GM08714 (cell line): ENCODE data around the gene SYNPO2.
"Not testable (repeated sequence)": the region's sequence is repeated elsewhere in the genome, so short reads cannot be mapped to it uniquely, and the experiment has no call there.

Experiments
- H3K4me3 ChIP-seq: fragments of 200-500 bp; sonication (Bioruptor generic); 2 replicates; pipeline ENCODE4 v1.5.1; 2014; ENCODE audit warnings: mild to moderate bottlenecking, low read length, inconsistent platforms
- ZNF274 ChIP-seq: IDR thresholded peaks from 2 replicates; pipeline ENCODE4 v1.6.1; 2012; ENCODE audit warnings: mild to moderate bottlenecking, low read depth, low read length

Gene SYNPO2

GRCh38 chr4:118987959-118988634 is 99.4 kb downstream of the SYNPO2 start:
- no peak overlapping the region for H3K4me3 ChIP-seq
- no peak for TF ChIP-seq ZNF274

- no peak for TF ChIP-seq ZNF274
- H3K4me3 ChIP-seq, result no peak overlapping the region
Observed at GRCh38 chr4:118988635-118988972, 100.0 kb downstream of the SYNPO2 start.

- no peak for TF ChIP-seq ZNF274
- no peak overlapping the region for H3K4me3 ChIP-seq
Observed at GRCh38 chr4:118989098-118990080, 100.7 kb downstream of the SYNPO2 start.

- no peak for TF ChIP-seq ZNF274
- no peak overlapping the region for H3K4me3 ChIP-seq
Observed at GRCh38 chr4:118991686-118992085, 103.0 kb downstream of the SYNPO2 start.

- TF ChIP-seq ZNF274, result no peak
- H3K4me3 ChIP-seq, result no peak overlapping the region
Observed at GRCh38 chr4:118992149-118992548, 103.5 kb downstream of the SYNPO2 start.

GRCh38 chr4:118993333-118993732 is 104.7 kb downstream of the SYNPO2 start:
- H3K4me3 ChIP-seq, result no peak overlapping the region
- no peak for TF ChIP-seq ZNF274

GRCh38 chr4:118994030-118994429 is 105.4 kb downstream of the SYNPO2 start:
- H3K4me3 ChIP-seq, result no peak overlapping the region
- TF ChIP-seq ZNF274, result no peak

GRCh38 chr4:118995693-118996391 is 107.2 kb downstream of the SYNPO2 start:
- TF ChIP-seq ZNF274, result no peak
- H3K4me3 ChIP-seq, result no peak overlapping the region

- TF ChIP-seq ZNF274, result no peak
- H3K4me3 ChIP-seq, result no peak overlapping the region
Observed at GRCh38 chr4:118997601-118998000, 108.9 kb downstream of the SYNPO2 start.

- no peak for TF ChIP-seq ZNF274
- H3K4me3 ChIP-seq, result no peak overlapping the region
Observed at GRCh38 chr4:118999919-119000318, 111.3 kb downstream of the SYNPO2 start.

- H3K4me3 ChIP-seq, result no peak overlapping the region
- TF ChIP-seq ZNF274, result no peak
Observed at GRCh38 chr4:119000400-119000799, 111.7 kb downstream of the SYNPO2 start.

- TF ChIP-seq ZNF274, result no peak
Observed at GRCh38 chr4:119002476-119002875, 113.8 kb downstream of the SYNPO2 start.

GRCh38 chr4:119003001-119003400 is 114.3 kb downstream of the SYNPO2 start:
- not testable (repeated sequence) for H3K4me3 ChIP-seq

More at GRCh38 chr4:119002476-119002875, 113.8 kb downstream of the SYNPO2 start:
- no peak overlapping the region for H3K4me3 ChIP-seq

- no peak overlapping the region for H3K4me3 ChIP-seq
- no peak for TF ChIP-seq ZNF274
Observed at GRCh38 chr4:119005928-119006460, 117.3 kb downstream of the SYNPO2 start.
